HG02763 (cell line): Measurements from ENCODE around the gene OSBPL1A.

Experiments used
- ATAC-seq: cut with Tn5 transposase; IDR thresholded peaks from one replicate; pipeline ENCODE4 v1.9.1; 2021; ENCODE audit warnings: mild to moderate bottlenecking, moderate library complexity; ENCODE audit not compliant: unreplicated experiment

The OSBPL1A gene

GRCh38 chr18:24138409-24138788 lies 259.2 kb downstream of the OSBPL1A start:
- no peak for ATAC-seq

DNA sequence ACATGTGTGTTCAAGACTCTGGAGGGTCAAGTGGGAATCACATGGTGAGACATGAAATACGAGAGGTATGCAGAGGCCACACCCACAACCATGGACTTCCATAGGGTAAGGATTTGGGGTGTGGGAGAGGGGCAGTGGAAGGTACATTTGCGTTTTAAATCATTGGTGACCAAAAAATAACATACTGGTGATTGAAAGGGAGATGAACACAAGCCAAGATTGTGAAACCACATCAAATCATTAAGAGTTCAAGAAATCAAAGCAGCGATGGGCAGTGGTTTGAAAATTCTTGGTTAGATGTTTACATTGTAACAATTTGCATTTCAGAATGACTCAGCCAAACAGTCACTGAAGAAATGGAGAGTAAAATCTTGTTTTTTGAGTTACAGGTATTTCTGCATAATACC lies 260.7 kb downstream of the OSBPL1A start:
- no peak for ATAC-seq

DNA sequence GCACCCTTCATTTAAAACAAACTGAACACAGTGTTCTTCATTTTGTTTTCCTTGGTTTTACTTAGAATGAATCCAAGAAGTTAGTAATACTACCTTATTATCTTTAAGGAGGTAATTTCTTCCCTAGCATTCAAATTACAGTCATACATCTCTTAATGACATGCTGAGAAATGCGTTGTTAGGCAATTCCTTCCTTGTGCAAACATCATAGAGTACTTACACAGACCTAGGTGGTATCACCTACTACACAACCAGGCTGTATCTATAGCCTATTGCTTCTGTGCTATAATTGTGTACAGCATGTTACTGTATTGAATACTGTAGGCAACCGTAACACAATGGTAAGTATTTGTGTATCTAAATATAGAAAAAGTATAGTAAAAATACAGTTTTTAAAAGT lies 267.1 kb downstream of the OSBPL1A start:
- no peak for ATAC-seq

DNA sequence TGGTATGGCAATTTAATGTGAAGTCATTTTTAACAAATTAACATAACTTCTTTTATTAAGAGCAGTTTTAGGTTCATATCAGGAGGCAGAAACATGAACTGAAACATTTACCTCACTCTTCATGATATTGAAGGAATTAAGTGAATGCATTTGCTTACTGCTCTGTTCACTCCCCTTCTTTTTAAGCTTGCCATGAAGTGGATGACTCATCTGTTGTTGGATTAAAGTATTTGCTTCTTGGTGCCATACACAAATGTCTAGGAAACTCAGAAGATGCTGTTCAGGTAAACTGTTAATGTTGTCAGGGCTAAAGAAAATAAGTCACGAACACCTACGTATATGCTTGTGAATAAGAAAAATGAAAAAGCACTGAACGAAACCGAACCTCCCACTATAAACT lies 268.9 kb downstream of the OSBPL1A start:
- ATAC-seq, result no peak

DNA sequence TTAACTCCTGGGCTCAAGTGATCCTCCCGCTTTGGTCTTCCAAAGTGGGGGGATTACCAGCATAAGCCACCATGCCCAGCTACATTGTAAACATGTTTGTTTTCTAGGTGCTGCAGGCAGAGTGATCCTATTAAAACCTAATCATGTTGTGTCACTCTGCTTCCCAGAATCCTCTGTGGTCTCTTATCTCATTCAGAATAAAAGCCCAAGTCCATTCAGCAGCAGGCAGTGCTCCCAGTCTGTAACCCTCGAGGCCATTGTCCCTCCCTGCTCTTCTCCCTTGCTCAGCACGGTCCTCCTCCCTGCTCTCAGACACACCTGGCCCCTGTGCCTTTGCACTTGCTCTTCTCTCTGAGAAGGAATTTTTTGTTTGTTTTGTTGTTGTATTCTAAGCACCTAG lies 269.9 kb downstream of the OSBPL1A start:
- ATAC-seq, result no peak

- ATAC-seq, result no peak
These were observed 271.3 kb downstream of the OSBPL1A start for GRCh38 chr18:24126155-24126961.

GRCh38 chr18:24121625-24122024 lies 276.0 kb downstream of the OSBPL1A start:
- ATAC-seq, result no peak

GRCh38 chr18:24120676-24121075 lies 276.9 kb downstream of the OSBPL1A start:
- ATAC-seq, result no peak

DNA sequence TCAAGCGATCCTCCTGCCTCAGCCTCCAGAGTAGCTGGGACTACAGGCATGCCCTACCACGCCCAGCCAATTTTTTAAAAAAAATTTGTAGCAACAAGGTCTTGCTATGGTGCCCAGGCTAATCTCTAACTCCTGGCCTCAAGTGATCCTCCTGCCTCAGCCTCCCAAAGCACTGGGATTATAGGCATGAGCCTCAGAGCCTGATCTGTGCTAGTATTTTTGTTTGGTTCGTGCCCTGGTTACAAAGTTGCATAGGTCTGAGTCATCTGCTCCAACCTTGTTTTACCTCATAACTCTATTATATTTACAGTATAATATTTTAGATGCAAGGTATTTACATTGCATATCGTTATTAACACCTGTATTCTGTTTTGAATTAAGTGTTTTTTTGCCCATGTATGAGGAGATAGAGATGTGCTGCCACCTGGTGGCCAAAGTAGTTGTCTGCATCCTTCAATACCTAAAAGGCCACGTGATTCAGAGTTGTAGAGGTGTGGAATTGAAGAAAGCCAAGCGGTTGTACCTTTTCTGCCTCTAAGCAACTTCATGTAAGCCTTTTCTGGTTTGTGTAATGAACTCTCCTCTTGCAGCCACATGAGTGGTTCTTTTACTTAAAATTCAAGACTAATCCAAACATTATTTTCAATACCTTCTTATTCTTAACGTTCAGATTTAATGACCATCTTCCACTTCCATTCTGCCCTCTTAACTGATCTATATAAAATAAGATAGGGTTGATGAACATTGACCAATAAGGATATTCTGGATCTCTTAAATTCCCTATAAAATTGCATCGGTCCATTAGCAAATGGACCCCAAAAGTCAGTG lies 278.7 kb downstream of the OSBPL1A start:
- ATAC-seq, result peak; percentile 69

- ATAC-seq, result no peak
These were observed 282.0 kb downstream of the OSBPL1A start for GRCh38 chr18:24115628-24116027.

- no peak for ATAC-seq
These were observed 282.6 kb downstream of the OSBPL1A start for GRCh38 chr18:24114924-24115549.

DNA sequence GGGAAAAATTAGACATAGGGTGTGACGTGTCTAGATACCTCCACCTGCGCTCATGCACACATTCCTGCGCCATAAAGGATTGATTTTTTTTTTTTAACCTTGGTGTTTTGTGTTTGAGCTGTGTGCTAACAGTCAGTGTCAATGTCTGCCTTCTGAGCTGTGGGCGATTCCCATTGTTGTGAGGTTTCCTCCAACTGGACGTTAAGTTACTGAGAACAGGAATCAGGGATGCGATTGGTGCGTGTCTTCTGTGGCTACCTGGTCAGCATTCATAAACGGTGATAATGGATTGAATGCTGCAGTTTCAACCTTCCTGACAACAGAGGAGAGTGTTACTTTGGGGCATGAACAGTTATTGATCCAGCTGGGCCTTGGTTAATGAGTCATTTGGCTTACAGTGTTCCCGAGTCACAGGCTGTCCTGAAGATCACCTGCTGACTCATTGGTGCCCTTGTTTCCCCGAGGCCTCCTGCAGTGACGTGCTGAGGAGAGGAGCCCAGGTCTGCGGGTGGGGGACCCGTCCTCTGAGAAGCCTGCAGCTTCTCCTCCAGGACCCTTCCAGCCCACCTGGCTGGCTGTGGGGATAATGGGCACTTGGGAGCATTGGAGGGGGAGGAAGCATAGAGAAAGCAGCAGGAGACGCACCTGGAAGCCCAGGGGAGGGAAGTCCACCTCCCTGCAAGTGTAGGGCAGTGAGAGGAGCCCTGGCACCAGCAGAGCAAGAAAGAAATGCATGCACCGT lies 284.6 kb downstream of the OSBPL1A start:
- ATAC-seq, result no peak

- ATAC-seq, result no peak
These were observed 285.2 kb downstream of the OSBPL1A start for GRCh38 chr18:24112464-24112863.
